Gastroesophageal sphincter (tissue), 4 donors: Measurements from ENCODE around the gene UVSSA. TPM values are rescaled to one million over a fixed set of nuclear protein-coding genes. Genes with fewer than 3 reads are reported as not detected.
A peak's percentile ranks its signal among the peaks of the same experiment; 100 is the strongest.

Experiments used
- ATAC-seq: fragments of 150-250 bp; one replicate; pipeline ENCODE4 v1.9.1; 2016; ENCODE audit warnings: mild to moderate bottlenecking, moderate library complexity
- H3K27ac ChIP-seq, 4 donors: fragments of 200-600 bp; sonication (generic) in 3 of 4; 1 replicate in 3 of 4; 2 replicates in 1 of 4; pipeline ENCODE4 v1.5.1; 2016 to 2019
- H3K27me3 ChIP-seq: fragments of 200-600 bp; sonication (generic); one replicate; pipeline ENCODE4 v1.5.1; 2019
- H3K36me3 ChIP-seq, 2 donors: fragments of 200-600 bp; sonication (generic); one replicate each; pipeline ENCODE4 v1.5.1; 2019; ENCODE audit warnings: control low read depth in 1 of 2
- H3K4me1 ChIP-seq, 3 donors: fragments of 200-600 bp; sonication (generic); 1 replicate in 2 of 3; 2 replicates in 1 of 3; pipeline ENCODE4 v1.5.1; 2016 to 2019; ENCODE audit warnings: control low read depth in 2 of 3
- H3K4me3 ChIP-seq, 2 donors: fragments of 200-600 bp; sonication (generic); one replicate each; pipeline ENCODE4 v1.5.1; 2019; ENCODE audit warnings: mild to moderate bottlenecking in 1 of 2, moderate library complexity in 1 of 2
- H3K9me3 ChIP-seq, 3 donors: fragments of 200-600 bp; sonication (generic); one replicate each; pipeline ENCODE4 v1.5.1; 2017 to 2019; ENCODE audit warnings: control low read depth in 2 of 3
- CTCF ChIP-seq, 4 experiments: fragments of 200-600 bp in 2 of 4; fragments of 450-650 bp in 2 of 4; sonication (generic) in 1 of 4; IDR thresholded peaks; one replicate each; pipeline ENCODE4 v1.5.1; 2017 to 2019; ENCODE audit warnings: antibody characterized with exemption in 4 of 4, mild to moderate bottlenecking in 2 of 4, moderate library complexity in 2 of 4
- EP300 ChIP-seq: sonication (generic); formaldehyde crosslinking; IDR thresholded peaks from one replicate; pipeline ENCODE4 v1.6.1; 2017; ENCODE audit warnings: antibody characterized with exemption, mild to moderate bottlenecking
- POLR2A ChIP-seq, 2 donors: fragments of 450-650 bp; IDR thresholded peaks; one replicate each; pipeline ENCODE4 v1.6.1; 2017; ENCODE audit warnings: antibody characterized with exemption in 2 of 2, mild to moderate bottlenecking in 2 of 2, moderate library complexity in 1 of 2
- POLR2AphosphoS5 ChIP-seq: sonication (generic); formaldehyde crosslinking; IDR thresholded peaks from one replicate; pipeline ENCODE4 v1.6.1; 2017; ENCODE audit warnings: antibody characterized with exemption
- WGBS, 2 donors: methylation state at CpG; one replicate each; pipeline ENCODE4 v1.1.5; 2018; ENCODE audit warnings: low coverage in 1 of 2; 5-methylcytosine and 5-hydroxymethylcytosine counted together
- total RNA-seq, 4 donors: library from RNA; depleted of rRNA; stranded (reverse); fragments of >200 nt; gene quantifications; one replicate each; pipeline ENCODE4 v1.1.0, GENCODE V29; 2016

UVSSA gene
- total RNA-seq, 4 donors from 2014 or later = 3.1 to 24.1 (median 9.9) TPM

GRCh38 chr4:1317177-1318045 is 29.6 kb upstream of the UVSSA start:
- peaks cover 0 to 97% of the 10 kb centered on the region in 2 donors for H3K36me3 ChIP-seq
- TF ChIP-seq POLR2AphosphoS5 (no peak), CTCF (IDR thresholded peaks at IDR 0.05) (no peak), POLR2A (IDR thresholded peaks at IDR 0.05) (no peak), EP300 (no peak)
- no peak for ATAC-seq
- no peaks in the 10 kb centered on the region for H3K9me3 ChIP-seq
- H3K27ac ChIP-seq = no peak overlapping the region
- peaks cover 0 to 5% (median 0%) of the 10 kb centered on the region in 3 donors for H3K4me1 ChIP-seq
- no peaks in the 10 kb centered on the region for H3K27me3 ChIP-seq
- WGBS, 2 donors = 100% methylated on average over 1 of the region's 29 CpGs; no CpG with 5 or more reads in 1 of the 2 donors
- H3K4me3 ChIP-seq = no peak overlapping the region

- no peak for ATAC-seq
- Histone ChIP-seq H3K27ac (no peak overlapping the region), H3K4me3 (no peak overlapping the region), H3K9me3 (no peaks in the 10 kb centered on the region), H3K4me1 (peaks cover 0 to 5% (median 0%) of the 10 kb centered on the region in 3 donors), H3K36me3 (peaks cover 0 to 97% of the 10 kb centered on the region in 2 donors), H3K27me3 (no peaks in the 10 kb centered on the region)
- 90 to 100% methylated on average over 1 to 2 of the region's 13 CpGs for WGBS, 2 donors
- TF ChIP-seq POLR2A (IDR thresholded peaks at IDR 0.05) = no peak
- no peak for TF ChIP-seq EP300
- TF ChIP-seq CTCF (IDR thresholded peaks at IDR 0.05) = no peak
- TF ChIP-seq POLR2AphosphoS5 = no peak
Observed at GRCh38 chr4:1318046-1318375, 29.0 kb upstream of the UVSSA start.

- peaks cover 0 to 5% (median 0%) of the 10 kb centered on the region in 3 donors for H3K4me1 ChIP-seq
- no peak overlapping the region for H3K4me3 ChIP-seq
- H3K27me3 ChIP-seq = no peaks in the 10 kb centered on the region
- no peak for ATAC-seq
- no peak overlapping the region for H3K27ac ChIP-seq
- peak in 1 of 4 experiments; percentile 16 for TF ChIP-seq CTCF (IDR thresholded peaks at IDR 0.05)
- TF ChIP-seq EP300 = no peak
- no peaks in the 10 kb centered on the region for H3K9me3 ChIP-seq
- 78 to 80% methylated on average over 2 to 8 of the region's 18 CpGs for WGBS, 2 donors
- peaks cover 0 to 97% of the 10 kb centered on the region in 2 donors for H3K36me3 ChIP-seq
Observed at GRCh38 chr4:1318488-1319213, 28.4 kb upstream of the UVSSA start.

- Histone ChIP-seq H3K27me3 (no peaks in the 10 kb centered on the region), H3K4me3 (no peak overlapping the region), H3K27ac (no peak overlapping the region), H3K9me3 (no peaks in the 10 kb centered on the region), H3K36me3 (peaks cover 0 to 97% of the 10 kb centered on the region in 2 donors), H3K4me1 (peaks cover 0 to 5% (median 0%) of the 10 kb centered on the region in 3 donors)
- TF ChIP-seq POLR2AphosphoS5 (no peak), CTCF (IDR thresholded peaks at IDR 0.05) (no peak), EP300 (no peak), POLR2A (IDR thresholded peaks at IDR 0.05) (no peak)
- no peak for ATAC-seq
- 82 to 89% methylated on average over 9 to 13 of the region's 13 CpGs for WGBS, 2 donors
Observed at GRCh38 chr4:1321486-1321885, 25.5 kb upstream of the UVSSA start.
